ENCODE results near the gene GMDS.

GMDS gene

DNA sequence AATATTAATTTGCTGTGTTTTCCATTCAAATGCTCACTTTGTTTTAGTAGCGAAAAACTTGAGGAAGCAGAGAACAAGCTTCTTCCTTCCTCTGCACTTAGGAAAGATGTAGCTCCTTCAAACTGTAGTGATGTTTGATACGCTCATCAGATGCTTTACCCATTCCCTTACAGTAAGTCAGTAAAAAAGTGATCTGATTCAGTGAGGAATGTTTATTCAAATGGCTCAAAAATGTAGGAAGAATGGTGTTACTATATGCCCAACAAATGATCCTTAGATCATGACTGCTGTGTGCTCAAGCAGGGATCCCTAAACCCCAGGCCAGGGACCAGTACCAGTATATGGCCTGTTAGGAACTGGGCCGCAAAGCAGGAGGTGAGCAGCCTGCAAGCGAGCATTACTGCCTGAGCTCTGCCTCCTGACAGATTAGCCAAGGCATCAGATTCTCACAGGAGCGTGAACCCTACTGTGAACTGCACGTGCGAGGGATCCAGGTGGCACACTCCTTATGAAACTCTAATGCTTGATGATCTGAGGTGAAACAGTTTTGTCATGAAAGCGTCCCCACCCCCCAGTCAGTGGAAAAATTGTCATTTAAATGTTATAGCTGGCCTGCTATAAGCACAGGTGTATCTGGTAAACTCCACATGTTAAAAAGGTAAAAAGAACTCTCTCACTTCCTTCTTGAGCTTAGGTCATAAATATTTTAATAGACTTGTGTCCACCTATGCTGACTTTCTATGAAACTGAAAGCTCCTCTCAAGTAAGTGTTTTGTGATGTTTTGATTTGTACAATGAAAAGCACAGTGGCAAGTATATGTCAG lies 448.5 kb downstream of the GMDS start:
- Histone ChIP-seq H3K36me3 (ENCODE audit: control insufficient read depth, insufficient read depth, low read length) (no peaks in the 10 kb centered on the region), H3K4me3 (replicated peaks; ENCODE audit: low read depth, low read length) (no peak overlapping the region), H3K27me3 (replicated peaks; ENCODE audit: control insufficient read depth, insufficient read depth, low read length) (no peaks in the 10 kb centered on the region)
- DNase-seq (ENCODE audit: extremely low read depth, insufficient read length) = peak; percentile 39
- TF ChIP-seq, protein P1, sequence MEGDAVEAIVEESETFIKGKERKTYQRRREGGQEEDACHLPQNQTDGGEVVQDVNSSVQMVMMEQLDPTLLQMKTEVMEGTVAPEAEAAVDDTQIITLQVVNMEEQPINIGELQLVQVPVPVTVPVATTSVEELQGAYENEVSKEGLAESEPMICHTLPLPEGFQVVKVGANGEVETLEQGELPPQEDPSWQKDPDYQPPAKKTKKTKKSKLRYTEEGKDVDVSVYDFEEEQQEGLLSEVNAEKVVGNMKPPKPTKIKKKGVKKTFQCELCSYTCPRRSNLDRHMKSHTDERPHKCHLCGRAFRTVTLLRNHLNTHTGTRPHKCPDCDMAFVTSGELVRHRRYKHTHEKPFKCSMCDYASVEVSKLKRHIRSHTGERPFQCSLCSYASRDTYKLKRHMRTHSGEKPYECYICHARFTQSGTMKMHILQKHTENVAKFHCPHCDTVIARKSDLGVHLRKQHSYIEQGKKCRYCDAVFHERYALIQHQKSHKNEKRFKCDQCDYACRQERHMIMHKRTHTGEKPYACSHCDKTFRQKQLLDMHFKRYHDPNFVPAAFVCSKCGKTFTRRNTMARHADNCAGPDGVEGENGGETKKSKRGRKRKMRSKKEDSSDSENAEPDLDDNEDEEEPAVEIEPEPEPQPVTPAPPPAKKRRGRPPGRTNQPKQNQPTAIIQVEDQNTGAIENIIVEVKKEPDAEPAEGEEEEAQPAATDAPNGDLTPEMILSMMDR (IDR thresholded peaks at IDR 0.05; ENCODE audit: insufficient read depth, low read length, poor library complexity, severe bottlenecking) = no peak

DNA sequence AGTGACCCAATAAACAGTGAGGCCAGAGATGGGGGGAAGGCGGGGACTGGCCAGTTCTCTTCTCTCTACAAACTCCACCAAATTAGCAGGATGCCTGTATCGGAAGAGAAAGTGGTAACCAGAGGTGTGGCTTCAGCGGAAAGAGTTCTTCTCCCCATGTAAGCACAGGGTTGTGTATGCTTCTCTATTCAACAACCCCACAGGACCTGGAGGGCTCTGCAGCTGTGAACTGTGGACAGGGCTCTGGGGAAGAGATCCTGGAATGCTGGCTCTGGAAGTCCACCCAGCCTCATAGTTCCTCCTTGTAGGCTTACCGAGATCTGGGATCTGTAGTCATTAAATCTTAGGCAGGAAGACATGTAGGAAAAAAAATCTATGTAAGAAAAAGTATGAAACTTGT lies 449.5 kb downstream of the GMDS start:
- no peaks in the 10 kb centered on the region for H3K27me3 ChIP-seq (replicated peaks; ENCODE audit: control insufficient read depth, insufficient read depth, low read length)
- H3K4me3 ChIP-seq (replicated peaks; ENCODE audit: low read depth, low read length) = no peak overlapping the region
- H3K36me3 ChIP-seq (ENCODE audit: control insufficient read depth, insufficient read depth, low read length) = no peaks in the 10 kb centered on the region
- no peak for DNase-seq (ENCODE audit: extremely low read depth, insufficient read length)
- TF ChIP-seq, protein P1 (IDR thresholded peaks at IDR 0.05; ENCODE audit: insufficient read depth, low read length, poor library complexity, severe bottlenecking) = no peak

DNA sequence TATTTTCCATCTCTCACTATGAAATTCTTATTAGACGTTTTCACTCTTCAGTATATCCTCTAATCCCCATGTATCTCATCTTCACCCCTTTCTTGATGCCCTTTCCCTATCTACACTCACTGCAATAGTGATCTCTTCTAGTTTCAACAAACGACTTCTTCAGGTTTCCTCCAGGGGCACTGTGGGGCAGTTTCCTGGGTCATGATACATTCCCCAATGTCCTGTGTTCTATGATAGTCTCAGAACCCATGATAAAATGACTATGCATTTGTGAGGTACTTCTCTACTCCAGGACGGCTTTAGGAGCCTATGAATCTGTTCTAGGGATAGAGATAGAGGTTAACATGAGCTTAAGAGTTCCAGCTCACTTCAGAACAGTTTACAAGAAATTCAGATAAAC lies 452.4 kb downstream of the GMDS start:
- DNase-seq (ENCODE audit: extremely low read depth, insufficient read length) = no peak
- no peak overlapping the region for H3K4me3 ChIP-seq (replicated peaks; ENCODE audit: low read depth, low read length)
- no peaks in the 10 kb centered on the region for H3K36me3 ChIP-seq (ENCODE audit: control insufficient read depth, insufficient read depth, low read length)
- H3K27me3 ChIP-seq (replicated peaks; ENCODE audit: control insufficient read depth, insufficient read depth, low read length) = no peaks in the 10 kb centered on the region
- TF ChIP-seq, protein P1 (IDR thresholded peaks at IDR 0.05; ENCODE audit: insufficient read depth, low read length, poor library complexity, severe bottlenecking) = peak; percentile 68

DNA sequence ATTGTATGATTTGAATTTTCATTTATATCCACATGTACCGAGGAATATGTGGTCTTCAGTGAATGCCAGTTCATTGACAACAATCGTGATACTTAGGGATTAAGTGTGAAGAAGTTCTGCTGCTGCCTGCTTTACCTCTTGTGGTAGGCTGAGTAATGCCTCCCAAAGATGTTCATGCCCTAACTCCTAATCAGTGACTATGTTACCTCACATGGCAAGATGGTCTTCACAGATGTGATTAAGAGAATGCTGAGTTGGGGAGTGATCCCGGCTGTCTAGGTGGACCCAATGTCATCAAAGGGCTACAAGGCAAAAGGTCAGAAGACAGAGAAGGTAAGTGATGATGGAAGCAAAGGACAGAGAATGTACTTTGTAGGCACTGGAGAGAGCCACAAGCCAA lies 454.7 kb downstream of the GMDS start:
- TF ChIP-seq, protein P1 (IDR thresholded peaks at IDR 0.05; ENCODE audit: insufficient read depth, low read length, poor library complexity, severe bottlenecking) = no peak
- H3K27me3 ChIP-seq (replicated peaks; ENCODE audit: control insufficient read depth, insufficient read depth, low read length) = no peaks in the 10 kb centered on the region
- no peak overlapping the region for H3K4me3 ChIP-seq (replicated peaks; ENCODE audit: low read depth, low read length)
- H3K36me3 ChIP-seq (ENCODE audit: control insufficient read depth, insufficient read depth, low read length) = no peaks in the 10 kb centered on the region
- no peak for DNase-seq (ENCODE audit: extremely low read depth, insufficient read length)

DNA sequence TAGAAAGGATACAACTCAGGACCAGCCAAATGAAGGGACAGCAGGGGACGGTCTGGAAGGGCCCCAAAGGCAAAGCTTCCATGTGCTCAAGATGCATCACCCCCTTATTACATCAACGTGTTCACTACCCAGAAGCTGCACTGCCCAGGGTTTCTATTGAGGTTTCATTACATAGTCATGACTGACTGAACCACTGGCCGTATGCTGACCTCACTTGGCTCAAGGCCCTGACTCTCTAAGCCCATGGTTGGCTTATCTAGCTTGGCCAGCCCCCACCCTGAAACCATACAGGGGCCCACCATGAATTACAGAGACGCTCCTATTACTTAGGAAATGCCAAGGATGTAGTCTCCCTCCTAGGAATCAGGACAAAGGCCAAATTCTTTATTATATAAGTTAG lies 456.3 kb downstream of the GMDS start:
- Histone ChIP-seq H3K27me3 (replicated peaks; ENCODE audit: control insufficient read depth, insufficient read depth, low read length) (no peaks in the 10 kb centered on the region), H3K36me3 (ENCODE audit: control insufficient read depth, insufficient read depth, low read length) (no peaks in the 10 kb centered on the region), H3K4me3 (replicated peaks; ENCODE audit: low read depth, low read length) (no peak overlapping the region)
- no peak for DNase-seq (ENCODE audit: extremely low read depth, insufficient read length)
- TF ChIP-seq, protein P1 (IDR thresholded peaks at IDR 0.05; ENCODE audit: insufficient read depth, low read length, poor library complexity, severe bottlenecking) = no peak
